ENCODE results near the gene PHACTR3.

- TF ChIP-seq CTCF (IDR thresholded peaks at IDR 0.05) (no peak), EZH2 (IDR thresholded peaks at IDR 0.05) (no peak), EZH2phosphoT487 (IDR thresholded peaks at IDR 0.05) (no peak)
Measured at GRCh38 chr20:59602546-59603080, 1.7 kb upstream of the PHACTR3 start.

Data from neural progenitor cell (in vitro differentiated cells).